ENCODE results near the gene FOXF2. TPM values are rescaled to one million over a fixed set of nuclear protein-coding genes. Genes with fewer than 3 reads are reported as not detected.

Gene FOXF2
- 2.1 and 3.8 TPM in 2 replicates for total RNA-seq

GRCh38 chr6:1389369-1390132 is at the start of gene FOXF2:
Gene FOXF2 (plus strand): TSS chr6:1389576. CDS start chr6:1389948, 372 bp downstream.

Other genes with a start within 250 kb of the FOXF2 start
- 0.09 and 0.14 TPM in 2 replicates for gene FOXQ1, start 77.5 kb upstream of the FOXF2 start, total RNA-seq
- gene FOXC1, start 220.3 kb downstream of the FOXF2 start, total RNA-seq: 0.28 and 0.71 TPM in 2 replicates